Fibroblast of lung (primary cell): ENCODE data around the gene SLC2A8. TPM values are rescaled to one million over a fixed set of nuclear protein-coding genes. Genes with fewer than 3 reads are reported as not detected.
A peak's percentile ranks its signal among the peaks of the same experiment; 100 is the strongest.

Experiments
- DNase-seq, 2 donors: peaks; one replicate each; pipeline versions ENCODE4 v3.0.0 to v3.0.0-alpha.2; 2010; ENCODE audit warnings: low read depth in 2 of 2
- H2AFZ ChIP-seq: 2 replicates; pipeline ENCODE4 v1.5.1; 2012; ENCODE audit warnings: low read length, control low read depth, inconsistent platforms
- H3K27ac ChIP-seq: 2 replicates; pipeline ENCODE4 v1.5.1; 2011; ENCODE audit warnings: low read length, control low read depth; ENCODE audit not compliant: insufficient read depth
- H3K27me3 ChIP-seq: 2 replicates; pipeline ENCODE4 v1.5.1; 2011; ENCODE audit warnings: mild to moderate bottlenecking, low read length; ENCODE audit not compliant: control insufficient read depth, insufficient read depth
- H3K36me3 ChIP-seq: 2 replicates; pipeline ENCODE4 v1.5.1; 2011; ENCODE audit warnings: low read length; ENCODE audit not compliant: control insufficient read depth, insufficient read depth
- H3K4me1 ChIP-seq: 2 replicates; pipeline ENCODE4 v1.5.1; 2011; ENCODE audit warnings: low read length; ENCODE audit not compliant: control insufficient read depth, insufficient read depth; ENCODE audit errors: extremely low read depth
- H3K4me2 ChIP-seq: 2 replicates; pipeline ENCODE4 v1.5.1; 2011; ENCODE audit warnings: low read length, control low read depth; ENCODE audit not compliant: insufficient read depth; ENCODE audit errors: extremely low read depth
- H3K4me3 ChIP-seq, 4 experiments: fragments of 200-600 bp in 1 of 4; sonication (generic) in 1 of 4; replicated peaks in 1 of 4; 2 replicates each; pipeline ENCODE4 v1.5.1; 2011 to 2016; ENCODE audit warnings: low read length in 4 of 4, low read depth in 3 of 4, mild to moderate bottlenecking in 3 of 4, control low read depth in 2 of 4, inconsistent platforms in 1 of 4, mixed read lengths in 1 of 4; ENCODE audit not compliant: insufficient read depth in 1 of 4; ENCODE audit errors: control extremely low read depth in 1 of 4
- H3K79me2 ChIP-seq: 2 replicates; pipeline ENCODE4 v1.5.1; 2012; ENCODE audit warnings: mild to moderate bottlenecking, low read length, inconsistent platforms; ENCODE audit not compliant: control insufficient read depth, insufficient read depth
- H3K9ac ChIP-seq: 2 replicates; pipeline ENCODE4 v1.5.1; 2011; ENCODE audit warnings: mild to moderate bottlenecking, low read length, control low read depth; ENCODE audit not compliant: insufficient read depth
- H3K9me3 ChIP-seq: 2 replicates; pipeline ENCODE4 v1.5.1; 2012; ENCODE audit warnings: low read depth, low read length; ENCODE audit not compliant: control insufficient read depth, insufficient read depth
- H4K20me1 ChIP-seq: 2 replicates; pipeline ENCODE4 v1.5.1; 2011; ENCODE audit warnings: low read length; ENCODE audit not compliant: control insufficient read depth, insufficient read depth; ENCODE audit errors: extremely low read depth
- EZH2 ChIP-seq: IDR thresholded peaks from 2 replicates; pipeline ENCODE4 v1.5.1; 2012; ENCODE audit warnings: low read length, control low read depth, mild to moderate bottlenecking; ENCODE audit errors: missing control alignments
- polyA plus RNA-seq, 2 donors: library from polyadenylated mRNA; depleted of rRNA in 1 of 2; stranded (reverse) in 1 of 2; unstranded in 1 of 2; fragments of >200 nt; gene quantifications; 2 replicates each; pipeline ENCODE4 v1.2.1, GENCODE V29; 2011 to 2012; ENCODE audit warnings: missing spikeins in 1 of 2
- total RNA-seq: library from RNA; depleted of rRNA; stranded (reverse); fragments of >200 nt; gene quantifications from 2 replicates; pipeline ENCODE4 v1.2.1, GENCODE V29; 2014
- TF ChIP-seq, protein P1 (sequence below), 2 donors: IDR thresholded peaks in 1 of 2; conservative IDR thresholded peaks in 1 of 2; 1 replicate in 1 of 2; 2 replicates in 1 of 2; pipeline ENCODE4 v1.5.1; 2011 to 2012; ENCODE audit warnings: low read length in 2 of 2, control low read depth in 1 of 2, inconsistent platforms in 1 of 2, low read depth in 1 of 2, mild to moderate bottlenecking in 1 of 2

SLC2A8 gene
- total and polyA plus RNA-seq, 2 donors (not counting 1 experiment from before 2014, with no cell fraction given) = 4.6 to 11.4 TPM

DNA sequence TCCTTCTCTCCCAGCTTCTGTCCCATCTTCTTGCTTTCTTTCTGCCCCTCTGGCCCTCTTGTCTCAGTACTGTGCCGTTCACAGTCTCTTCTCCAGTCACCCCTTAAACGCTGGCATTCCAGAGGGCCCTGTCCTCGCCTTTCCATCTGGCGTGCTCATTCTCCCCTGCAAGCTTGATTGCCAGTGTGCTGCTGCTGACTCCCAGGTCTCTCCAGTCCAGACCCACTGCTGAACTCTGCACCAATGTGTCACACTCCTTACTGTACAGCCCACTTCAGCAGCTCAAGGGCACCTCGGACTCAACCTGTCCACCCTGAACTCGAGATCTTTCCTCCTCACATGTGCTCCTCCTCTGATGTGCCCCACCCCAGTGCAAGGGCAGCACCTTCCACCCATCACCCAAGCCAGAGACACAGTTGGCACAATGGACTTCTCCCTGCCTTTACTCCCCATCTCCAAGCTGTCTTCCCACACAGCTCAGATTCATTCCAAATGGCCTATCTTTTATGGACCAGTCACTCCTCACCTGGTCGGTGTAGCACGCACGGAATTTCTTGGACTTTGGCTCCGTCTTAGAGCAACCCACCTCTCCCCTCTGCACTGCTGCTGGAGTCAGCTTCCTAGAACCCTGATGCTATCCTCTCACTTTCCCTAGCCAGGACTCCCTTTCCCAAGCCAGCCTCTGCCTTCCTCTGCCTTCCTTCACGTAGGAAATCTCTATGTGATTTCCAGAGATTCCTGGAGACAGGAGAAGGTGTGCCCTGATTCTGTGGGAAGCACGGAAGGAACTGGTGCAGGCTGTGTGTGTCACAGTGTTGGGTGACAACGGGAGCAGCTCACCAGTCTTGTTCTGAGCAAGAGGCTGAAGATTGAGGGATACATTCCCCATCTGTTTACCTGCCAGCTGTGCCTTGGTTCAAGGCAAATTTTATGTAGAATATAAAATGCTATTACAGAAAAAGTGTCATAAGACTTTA lies 26.0 kb upstream of the SLC2A8 start:
- no peaks in the 10 kb centered on the region for H3K36me3 ChIP-seq
- no peak overlapping the region for H3K27ac ChIP-seq
- no peak overlapping the region for H2AFZ ChIP-seq
- H3K9me3 ChIP-seq = no peaks in the 10 kb centered on the region
- no peaks in the 10 kb centered on the region for H3K79me2 ChIP-seq
- no peak overlapping the region for H3K4me3 ChIP-seq
- no peaks in the 10 kb centered on the region for H3K4me1 ChIP-seq
- H4K20me1 ChIP-seq = no peaks in the 10 kb centered on the region
- no peak for TF ChIP-seq EZH2
- TF ChIP-seq, protein P1, sequence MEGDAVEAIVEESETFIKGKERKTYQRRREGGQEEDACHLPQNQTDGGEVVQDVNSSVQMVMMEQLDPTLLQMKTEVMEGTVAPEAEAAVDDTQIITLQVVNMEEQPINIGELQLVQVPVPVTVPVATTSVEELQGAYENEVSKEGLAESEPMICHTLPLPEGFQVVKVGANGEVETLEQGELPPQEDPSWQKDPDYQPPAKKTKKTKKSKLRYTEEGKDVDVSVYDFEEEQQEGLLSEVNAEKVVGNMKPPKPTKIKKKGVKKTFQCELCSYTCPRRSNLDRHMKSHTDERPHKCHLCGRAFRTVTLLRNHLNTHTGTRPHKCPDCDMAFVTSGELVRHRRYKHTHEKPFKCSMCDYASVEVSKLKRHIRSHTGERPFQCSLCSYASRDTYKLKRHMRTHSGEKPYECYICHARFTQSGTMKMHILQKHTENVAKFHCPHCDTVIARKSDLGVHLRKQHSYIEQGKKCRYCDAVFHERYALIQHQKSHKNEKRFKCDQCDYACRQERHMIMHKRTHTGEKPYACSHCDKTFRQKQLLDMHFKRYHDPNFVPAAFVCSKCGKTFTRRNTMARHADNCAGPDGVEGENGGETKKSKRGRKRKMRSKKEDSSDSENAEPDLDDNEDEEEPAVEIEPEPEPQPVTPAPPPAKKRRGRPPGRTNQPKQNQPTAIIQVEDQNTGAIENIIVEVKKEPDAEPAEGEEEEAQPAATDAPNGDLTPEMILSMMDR (conservative IDR thresholded peaks at IDR 0.05 in 1 of 2, IDR thresholded peaks at IDR 0.05 in 1 of 2; ENCODE audit: low read depth in 1 of 2, low read length in 2 of 2) = no peak
- H3K27me3 ChIP-seq = peaks cover 8% of the 10 kb centered on the region
- H3K9ac ChIP-seq = no peak overlapping the region
- H3K4me2 ChIP-seq = no peak overlapping the region
- no peak for DNase-seq

GRCh38 chr9:127380479-127380878 lies 16.5 kb upstream of the SLC2A8 start:
- H3K36me3 ChIP-seq = no peaks in the 10 kb centered on the region
- no peak overlapping the region for H3K27ac ChIP-seq
- H4K20me1 ChIP-seq = no peaks in the 10 kb centered on the region
- H2AFZ ChIP-seq = no peak overlapping the region
- no peak overlapping the region for H3K9ac ChIP-seq
- no peaks in the 10 kb centered on the region for H3K9me3 ChIP-seq
- peaks cover 8% of the 10 kb centered on the region for H3K27me3 ChIP-seq
- no peaks in the 10 kb centered on the region for H3K79me2 ChIP-seq
- no peaks in the 10 kb centered on the region for H3K4me1 ChIP-seq
- TF ChIP-seq, protein P1 (conservative IDR thresholded peaks at IDR 0.05 in 1 of 2, IDR thresholded peaks at IDR 0.05 in 1 of 2; ENCODE audit: low read depth in 1 of 2, low read length in 2 of 2) = no peak
- no peak for TF ChIP-seq EZH2
- DNase-seq = peak in 1 of 2 donors; percentile 31
- H3K4me2 ChIP-seq = no peak overlapping the region
- no peak overlapping the region for H3K4me3 ChIP-seq

GRCh38 chr9:127382541-127382940 lies 14.4 kb upstream of the SLC2A8 start:
- Histone ChIP-seq H3K9ac (no peak overlapping the region), H4K20me1 (no peaks in the 10 kb centered on the region), H3K79me2 (no peaks in the 10 kb centered on the region), H3K4me1 (no peaks in the 10 kb centered on the region), H3K4me3 (no peak overlapping the region), H3K27ac (no peak overlapping the region), H3K9me3 (no peaks in the 10 kb centered on the region), H2AFZ (no peak overlapping the region), H3K4me2 (no peak overlapping the region), H3K27me3 (peaks cover 8% of the 10 kb centered on the region), H3K36me3 (no peaks in the 10 kb centered on the region)
- DNase-seq = no peak
- TF ChIP-seq, protein P1 (conservative IDR thresholded peaks at IDR 0.05 in 1 of 2, IDR thresholded peaks at IDR 0.05 in 1 of 2; ENCODE audit: low read depth in 1 of 2, low read length in 2 of 2) = no peak
- no peak for TF ChIP-seq EZH2
